K562 (cell line): Measurements from ENCODE around the gene FRMD4A. TPM values are rescaled to one million over a fixed set of nuclear protein-coding genes. Genes with fewer than 3 reads are reported as not detected.

Experiments used
- ATAC-seq: fragments of 200-7000 bp; cut with Tn5 transposase; 3 replicates; pipeline ENCODE4 v1.9.1; 2020; ENCODE audit warnings: moderate library complexity
- BruUV-seq: library from RNA; stranded (reverse); fragments of 400-500 nt; replicated peaks from 2 replicates; lab custom pipeline; 2021; lab: Mats Ljungman, UMichigan
- CTCF ChIA-PET: fragments of 300-600 bp; formaldehyde crosslinking; extraction: SDS; loops from one replicate; lab custom pipeline; 2021; ENCODE audit warnings: low intra/inter-chr PET ratio; lab: Yijun Ruan, JAX
- POLR2A ChIA-PET: fragments of 300-600, 350-650 bp; sonication (Branson Sonifier 250); formaldehyde crosslinking; extraction: SDS; loops from one replicate; lab custom pipeline; 2021; ENCODE audit warnings: antibody characterized with exemption, inconsistent platforms; lab: Yijun Ruan, JAX
- DNase-seq, 4 experiments: peaks; one replicate each; pipeline versions ENCODE4 v3.0.0 to v3.0.0-alpha.2; 2011 to 2018; ENCODE audit warnings: low spot score in 3 of 4, mixed read lengths in 3 of 4; ENCODE audit errors: extremely low read depth in 1 of 4
- FAIRE-seq: peaks from 2 replicates; lab custom pipeline; 2011; peaks lifted over from hg19 to GRCh38; lab: Jason Lieb, UNC
- H2AFZ ChIP-seq: 2 replicates; pipeline ENCODE4 v1.6.0; 2011; ENCODE audit warnings: low read depth, low read length, control low read depth, inconsistent platforms
- H3K27ac ChIP-seq: fragments of 200-600 bp; 3 replicates; pipeline ENCODE4 v1.8.0; 2011; ENCODE audit warnings: low read depth, mild to moderate bottlenecking, control low read depth, inconsistent platforms, low read length, moderate library complexity, mixed read lengths; ENCODE audit errors: extremely low read depth
- H3K27me3 ChIP-seq, 2 experiments: fragments of 300-600 bp in 1 of 2; 2 replicates in 1 of 2; 3 replicates in 1 of 2; pipeline versions ENCODE4 v1.6.0 to v1.8.0; 2011; ENCODE audit warnings: inconsistent platforms in 2 of 2, low read length in 2 of 2, mild to moderate bottlenecking in 1 of 2, mixed read lengths in 1 of 2, moderate library complexity in 1 of 2; ENCODE audit not compliant: control insufficient read depth in 2 of 2, insufficient read depth in 2 of 2
- H3K36me3 ChIP-seq: fragments of 300-600 bp; 3 replicates; pipeline ENCODE4 v1.8.0; 2011; ENCODE audit warnings: mild to moderate bottlenecking, low read length, inconsistent platforms; ENCODE audit not compliant: control insufficient read depth, insufficient read depth
- H3K4me1 ChIP-seq, 2 experiments: fragments of 200-600 bp in 1 of 2; replicated peaks in 1 of 2; 2 replicates in 1 of 2; 3 replicates in 1 of 2; pipeline versions ENCODE4 v1.5.1 to v1.8.0; 2011; ENCODE audit warnings: inconsistent platforms in 2 of 2, low read length in 2 of 2, mild to moderate bottlenecking in 1 of 2, mixed read lengths in 1 of 2, moderate library complexity in 1 of 2; ENCODE audit not compliant: control insufficient read depth in 2 of 2, insufficient read depth in 2 of 2
- H3K4me2 ChIP-seq: 2 replicates; pipeline ENCODE4 v1.6.1; 2011; ENCODE audit warnings: low read length, control low read depth, inconsistent platforms, mixed read lengths; ENCODE audit not compliant: insufficient read depth
- H3K4me3 ChIP-seq: fragments of 200-600 bp; sonication (generic), shearing (Covaris generic); 2 replicates; pipeline ENCODE4 v1.5.1; 2016; ENCODE audit warnings: control low read depth, inconsistent platforms
- H3K79me2 ChIP-seq: fragments of 200-600 bp; 3 replicates; pipeline ENCODE4 v1.8.0; 2011; ENCODE audit warnings: low read length, inconsistent platforms; ENCODE audit not compliant: control insufficient read depth, insufficient read depth
- H3K9ac ChIP-seq, 2 experiments: 2 replicates each; pipeline versions ENCODE4 v1.6.0 to v1.6.1; 2011; ENCODE audit warnings: low read depth in 2 of 2, low read length in 2 of 2, control low read depth in 1 of 2, inconsistent platforms in 1 of 2, mild to moderate bottlenecking in 1 of 2, mixed read lengths in 1 of 2; ENCODE audit not compliant: insufficient read depth in 1 of 2
- H3K9me1 ChIP-seq: one replicate; pipeline ENCODE4 v1.6.0; 2011; ENCODE audit warnings: inconsistent platforms, mild to moderate bottlenecking, low read length, moderate library complexity; ENCODE audit not compliant: control insufficient read depth, insufficient read depth
- H3K9me3 ChIP-seq: replicated peaks from 2 replicates; pipeline ENCODE4 v1.5.1; 2011; ENCODE audit warnings: low read depth, low read length, inconsistent platforms; ENCODE audit not compliant: control insufficient read depth, insufficient read depth
- H4K20me1 ChIP-seq: replicated peaks from 2 replicates; pipeline ENCODE4 v1.6.1; 2011; ENCODE audit warnings: low read length, inconsistent platforms, mixed read lengths; ENCODE audit not compliant: control insufficient read depth, insufficient read depth
- HOXB6 ChIP-seq: fragments of 250-450 bp; sonication (Bioruptor Pico); IDR thresholded peaks from 2 replicates; pipeline ENCODE4 v1.5.1; 2022; ENCODE audit warnings: mild to moderate bottlenecking, borderline replicate concordance
- RAD51 ChIP-seq: fragments of 450-650 bp; IDR thresholded peaks from 2 replicates; pipeline ENCODE4 v1.7.1; 2016; ENCODE audit warnings: low read depth, mild to moderate bottlenecking, borderline replicate concordance
- SRF ChIP-seq, 2 experiments: fragments of 250-450, 450-650 bp in 1 of 2; sonication (Bioruptor Pico) in 1 of 2; sonication (generic) in 1 of 2; formaldehyde crosslinking; IDR thresholded peaks; 2 replicates each; pipeline versions ENCODE4 v1.5.0 to v1.5.1; 2020 to 2022; ENCODE audit warnings: mild to moderate bottlenecking in 1 of 2, missing genetic modification reagents in 1 of 2
- ZFP30 ChIP-seq: fragments of 250-450 bp; sonication (Bioruptor Pico); IDR thresholded peaks from 2 replicates; pipeline ENCODE4 v1.8.0; 2022; ENCODE audit warnings: moderate library complexity, mild to moderate bottlenecking, inconsistent platforms, borderline replicate concordance
- ZNF212 ChIP-seq: fragments of 450-650 bp; formaldehyde crosslinking; IDR thresholded peaks from 2 replicates; pipeline ENCODE4 v1.4.0; 2020; ENCODE audit warnings: mild to moderate bottlenecking
- ZNF316 ChIP-seq: fragments of 450-650 bp; IDR thresholded peaks from 2 replicates; pipeline ENCODE4 v1.6.1; 2016
- WGBS: fragments of 100-300 bp; shearing (Covaris generic); methylation state at CpG from one replicate; pipeline ENCODE4 v1.1.6; 2016; ENCODE audit warnings: low coverage, mixed read lengths; ENCODE audit not compliant: insufficient coverage; ENCODE audit errors: missing lambda C conversion rate; 5-methylcytosine and 5-hydroxymethylcytosine counted together
- in situ Hi-C: fragments of 300-500 bp; cut with MboI; formaldehyde crosslinking; loops from 4 replicates; pipeline ENCODE4 v1.15.0; 2018; ENCODE audit warnings: inconsistent platforms, mixed read lengths
- intact Hi-C: fragments of 100-400 bp; cut with micrococcal nuclease; formaldehyde crosslinking; loops from 2 replicates; pipeline ENCODE4 v1.14.2; 2022
- polyA plus RNA-seq, 8 experiments: library from polyadenylated mRNA; depleted of rRNA in 4 of 8; stranded (reverse) in 5 of 8; unstranded in 3 of 8; fragments of >200 nt; fragmentation: Nextera tagmentation in 2 of 8; fragmentation: Illumina TruSeq in 1 of 8; extraction: Ambion mirVana in 2 of 8; extraction: Trizol in 1 of 8; gene quantifications; 2 replicates each; pipeline versions ENCODE4 v1.2.1 to v1.2.3, GENCODE V29; 2011 to 2014; ENCODE audit warnings: inconsistent platforms in 1 of 8, missing spikeins in 1 of 8
- total RNA-seq, 7 experiments: library from RNA; depleted of rRNA in 6 of 7; stranded (reverse); fragments of >200 nt in 6 of 7; fragmentation: Illumina TruSeq in 2 of 7; extraction: Trizol in 2 of 7; gene quantifications; 2 replicates each; pipeline versions ENCODE4 v1.2.1 to v1.2.3, GENCODE V29; 2011 to 2021; ENCODE audit warnings: low replicate concordance in 1 of 7
- TF ChIP-seq, protein P1 (sequence below): fragments of 450-650 bp; formaldehyde crosslinking; IDR thresholded peaks from 2 replicates; pipeline ENCODE4 v1.4.0; 2020; ENCODE audit warnings: mild to moderate bottlenecking, mixed read lengths
- TF ChIP-seq, protein P2 (sequence below): fragments of 450-650 bp; IDR thresholded peaks from 2 replicates; pipeline ENCODE4 v1.6.1; 2016

FRMD4A gene
- total and polyA plus RNA-seq, 9 of the 15 experiments (the other 6 are each of a cell fraction or from before 2014, with no cell fraction given) = 0.80 to 5.2 (median 3.0) TPM

DNA sequence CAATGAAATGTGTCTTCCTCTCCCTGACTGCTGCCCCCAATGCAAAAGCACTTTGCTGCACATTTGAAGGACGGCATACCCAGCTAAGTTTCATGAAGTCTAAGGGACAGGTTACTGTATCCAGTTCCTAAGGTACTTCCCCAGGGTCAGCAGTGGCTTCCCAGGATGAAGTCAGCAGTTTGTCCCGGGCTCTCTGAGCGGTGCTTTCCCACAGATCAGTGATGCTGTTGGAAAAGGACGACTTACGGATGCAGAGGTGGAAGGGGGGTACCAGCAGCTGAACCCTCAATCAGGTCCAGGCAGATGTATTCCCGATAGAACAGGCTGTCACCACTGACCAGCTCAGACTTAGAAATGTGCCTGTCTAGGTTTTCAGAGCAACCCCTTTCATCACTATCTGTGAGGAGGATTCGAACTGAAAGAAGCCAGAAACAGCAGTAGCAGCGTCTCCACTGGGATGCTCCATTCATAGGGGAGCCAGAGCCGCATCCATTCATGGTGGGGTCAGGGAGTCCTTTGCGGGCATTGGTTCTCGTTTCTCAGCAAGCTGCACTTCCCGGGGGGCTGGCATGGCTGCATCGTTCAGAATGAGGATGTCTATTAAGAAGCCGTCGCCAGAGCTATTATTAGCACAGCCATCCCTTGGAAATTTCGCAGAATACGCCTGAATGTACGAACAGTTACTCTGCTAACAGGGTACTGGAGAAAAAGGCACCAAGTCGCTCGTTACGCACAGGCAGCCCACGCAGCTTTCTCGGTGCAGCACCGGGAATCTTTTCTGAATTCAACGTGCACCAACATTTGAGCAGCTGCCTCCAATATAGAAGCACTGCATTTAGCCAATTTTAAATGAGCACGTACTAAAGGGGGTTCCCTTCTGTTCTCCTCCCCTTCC, 440.2 kb downstream of the FRMD4A start (continued):
- no peak for TF ChIP-seq HOXB6
- TF ChIP-seq, protein P1, sequence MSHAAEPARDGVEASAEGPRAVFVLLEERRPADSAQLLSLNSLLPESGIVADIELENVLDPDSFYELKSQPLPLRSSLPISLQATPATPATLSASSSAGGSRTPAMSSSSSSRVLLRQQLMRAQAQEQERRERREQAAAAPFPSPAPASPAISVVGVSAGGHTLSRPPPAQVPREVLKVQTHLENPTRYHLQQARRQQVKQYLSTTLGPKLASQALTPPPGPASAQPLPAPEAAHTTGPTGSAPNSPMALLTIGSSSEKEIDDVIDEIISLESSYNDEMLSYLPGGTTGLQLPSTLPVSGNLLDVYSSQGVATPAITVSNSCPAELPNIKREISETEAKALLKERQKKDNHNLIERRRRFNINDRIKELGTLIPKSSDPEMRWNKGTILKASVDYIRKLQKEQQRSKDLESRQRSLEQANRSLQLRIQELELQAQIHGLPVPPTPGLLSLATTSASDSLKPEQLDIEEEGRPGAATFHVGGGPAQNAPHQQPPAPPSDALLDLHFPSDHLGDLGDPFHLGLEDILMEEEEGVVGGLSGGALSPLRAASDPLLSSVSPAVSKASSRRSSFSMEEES (CRISPR knock-in tag) = no peak
- TF ChIP-seq ZNF212 (CRISPR knock-in tag) = no peak
- TF ChIP-seq, protein P2, sequence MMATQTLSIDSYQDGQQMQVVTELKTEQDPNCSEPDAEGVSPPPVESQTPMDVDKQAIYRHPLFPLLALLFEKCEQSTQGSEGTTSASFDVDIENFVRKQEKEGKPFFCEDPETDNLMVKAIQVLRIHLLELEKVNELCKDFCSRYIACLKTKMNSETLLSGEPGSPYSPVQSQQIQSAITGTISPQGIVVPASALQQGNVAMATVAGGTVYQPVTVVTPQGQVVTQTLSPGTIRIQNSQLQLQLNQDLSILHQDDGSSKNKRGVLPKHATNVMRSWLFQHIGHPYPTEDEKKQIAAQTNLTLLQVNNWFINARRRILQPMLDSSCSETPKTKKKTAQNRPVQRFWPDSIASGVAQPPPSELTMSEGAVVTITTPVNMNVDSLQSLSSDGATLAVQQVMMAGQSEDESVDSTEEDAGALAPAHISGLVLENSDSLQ = no peak
- no peak for TF ChIP-seq RAD51
- TF ChIP-seq SRF (CRISPR knock-in tag; IDR thresholded peaks at IDR 0.05) = no peak

DNA sequence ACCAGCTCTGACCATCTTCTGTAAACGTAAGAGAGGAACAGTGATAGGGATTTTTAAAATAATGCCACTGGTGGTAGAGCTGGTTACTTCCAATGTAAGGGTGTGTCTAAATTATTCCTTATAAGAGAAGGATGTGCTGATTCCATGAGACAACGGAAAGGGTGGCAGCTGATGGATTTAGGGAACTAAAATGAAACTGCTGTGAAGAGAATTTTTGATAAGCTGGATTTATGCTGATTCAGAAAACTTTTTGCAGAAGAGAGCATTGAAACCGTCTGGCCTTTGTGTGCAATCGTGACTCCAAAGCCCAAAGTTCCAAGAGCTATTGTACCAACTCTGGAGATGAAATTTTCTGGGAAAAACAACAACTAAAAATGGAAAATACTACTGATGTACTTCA, 443.0 kb downstream of the FRMD4A start:
- intact Hi-C loops (no loop called here), in situ Hi-C loops (no loop called here)
- no peaks in the 10 kb centered on the region for H3K79me2 ChIP-seq
- H3K27ac ChIP-seq = no peak overlapping the region
- H3K4me1 ChIP-seq = no peaks in the 10 kb centered on the region
- H3K4me3 ChIP-seq = no peak overlapping the region
- no peak overlapping the region for H3K4me2 ChIP-seq
- H3K9me3 ChIP-seq = no peaks in the 10 kb centered on the region
- H3K9me1 ChIP-seq = no peaks in the 10 kb centered on the region
- WGBS = 0% methylated on average over 4 of the region's 4 CpGs
- H2AFZ ChIP-seq = no peak overlapping the region
- 0 out of 2 replicates have a peak, but pooled peaks cover 6% of the 10 kb centered on the region for H4K20me1 ChIP-seq
- no peak for FAIRE-seq
- no peaks in the 10 kb centered on the region for H3K36me3 ChIP-seq
- H3K9ac ChIP-seq = no peak overlapping the region
- no TSS peak for BruUV-seq
- ChIA-PET CTCF (no interaction called here), POLR2A (no interaction called here)
- H3K27me3 ChIP-seq = peaks cover 25 to 44% of the 10 kb centered on the region in 2 experiments; a peak in 4 of 5 replicates
- TF ChIP-seq ZNF316 = peak; percentile 26; the same call in 1 of the 2 replicates
- TF ChIP-seq ZFP30 (CRISPR knock-in tag) = no peak
- ATAC-seq = no peak
- DNase-seq = no peak
